ENCODE data around the gene STARD9. TPM values are rescaled to one million over a fixed set of nuclear protein-coding genes. Genes with fewer than 3 reads are reported as not detected.

The STARD9 gene
- total and polyA plus RNA-seq, 10 of the 15 experiments (the other 5 are each of a cell fraction or from before 2014, with no cell fraction given) = 0.58 to 11.5 (median 6.1) TPM

DNA sequence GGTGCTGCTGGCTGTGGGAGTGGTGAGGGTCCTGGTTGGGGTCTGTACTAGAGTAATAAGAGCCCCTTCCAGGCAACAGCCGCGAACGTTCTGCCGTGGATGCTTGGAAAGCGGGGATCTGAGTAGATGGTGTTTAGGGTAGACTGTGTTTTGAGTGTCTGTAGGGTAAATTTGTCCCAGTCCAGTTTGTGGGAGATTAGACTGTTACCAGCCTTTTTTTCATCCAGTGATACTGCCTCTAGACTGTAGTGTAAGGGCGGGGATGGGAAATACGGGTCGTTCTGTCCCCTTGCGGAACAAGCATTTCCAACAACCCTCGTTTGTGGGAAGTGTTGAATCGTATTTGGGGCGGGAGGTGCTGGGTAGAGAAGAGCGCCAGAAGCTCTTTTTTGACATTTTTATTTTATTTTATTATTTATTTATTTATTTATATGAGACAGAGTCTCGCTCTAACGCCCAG lies 26.3 kb upstream of the STARD9 start (continued):
- TF ChIP-seq, protein P1, sequence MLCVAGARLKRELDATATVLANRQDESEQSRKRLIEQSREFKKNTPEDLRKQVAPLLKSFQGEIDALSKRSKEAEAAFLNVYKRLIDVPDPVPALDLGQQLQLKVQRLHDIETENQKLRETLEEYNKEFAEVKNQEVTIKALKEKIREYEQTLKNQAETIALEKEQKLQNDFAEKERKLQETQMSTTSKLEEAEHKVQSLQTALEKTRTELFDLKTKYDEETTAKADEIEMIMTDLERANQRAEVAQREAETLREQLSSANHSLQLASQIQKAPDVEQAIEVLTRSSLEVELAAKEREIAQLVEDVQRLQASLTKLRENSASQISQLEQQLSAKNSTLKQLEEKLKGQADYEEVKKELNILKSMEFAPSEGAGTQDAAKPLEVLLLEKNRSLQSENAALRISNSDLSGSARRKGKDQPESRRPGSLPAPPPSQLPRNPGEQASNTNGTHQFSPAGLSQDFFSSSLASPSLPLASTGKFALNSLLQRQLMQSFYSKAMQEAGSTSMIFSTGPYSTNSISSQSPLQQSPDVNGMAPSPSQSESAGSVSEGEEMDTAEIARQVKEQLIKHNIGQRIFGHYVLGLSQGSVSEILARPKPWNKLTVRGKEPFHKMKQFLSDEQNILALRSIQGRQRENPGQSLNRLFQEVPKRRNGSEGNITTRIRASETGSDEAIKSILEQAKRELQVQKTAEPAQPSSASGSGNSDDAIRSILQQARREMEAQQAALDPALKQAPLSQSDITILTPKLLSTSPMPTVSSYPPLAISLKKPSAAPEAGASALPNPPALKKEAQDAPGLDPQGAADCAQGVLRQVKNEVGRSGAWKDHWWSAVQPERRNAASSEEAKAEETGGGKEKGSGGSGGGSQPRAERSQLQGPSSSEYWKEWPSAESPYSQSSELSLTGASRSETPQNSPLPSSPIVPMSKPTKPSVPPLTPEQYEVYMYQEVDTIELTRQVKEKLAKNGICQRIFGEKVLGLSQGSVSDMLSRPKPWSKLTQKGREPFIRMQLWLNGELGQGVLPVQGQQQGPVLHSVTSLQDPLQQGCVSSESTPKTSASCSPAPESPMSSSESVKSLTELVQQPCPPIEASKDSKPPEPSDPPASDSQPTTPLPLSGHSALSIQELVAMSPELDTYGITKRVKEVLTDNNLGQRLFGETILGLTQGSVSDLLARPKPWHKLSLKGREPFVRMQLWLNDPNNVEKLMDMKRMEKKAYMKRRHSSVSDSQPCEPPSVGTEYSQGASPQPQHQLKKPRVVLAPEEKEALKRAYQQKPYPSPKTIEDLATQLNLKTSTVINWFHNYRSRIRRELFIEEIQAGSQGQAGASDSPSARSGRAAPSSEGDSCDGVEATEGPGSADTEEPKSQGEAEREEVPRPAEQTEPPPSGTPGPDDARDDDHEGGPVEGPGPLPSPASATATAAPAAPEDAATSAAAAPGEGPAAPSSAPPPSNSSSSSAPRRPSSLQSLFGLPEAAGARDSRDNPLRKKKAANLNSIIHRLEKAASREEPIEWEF (IDR thresholded peaks at IDR 0.05; ENCODE audit: insufficient replicate concordance, low read depth, low read length) = no peak
- TF ChIP-seq, protein P2, sequence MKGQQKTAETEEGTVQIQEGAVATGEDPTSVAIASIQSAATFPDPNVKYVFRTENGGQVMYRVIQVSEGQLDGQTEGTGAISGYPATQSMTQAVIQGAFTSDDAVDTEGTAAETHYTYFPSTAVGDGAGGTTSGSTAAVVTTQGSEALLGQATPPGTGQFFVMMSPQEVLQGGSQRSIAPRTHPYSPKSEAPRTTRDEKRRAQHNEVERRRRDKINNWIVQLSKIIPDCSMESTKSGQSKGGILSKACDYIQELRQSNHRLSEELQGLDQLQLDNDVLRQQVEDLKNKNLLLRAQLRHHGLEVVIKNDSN (IDR thresholded peaks at IDR 0.05; ENCODE audit: borderline replicate concordance, extremely low read length, insufficient read depth, low read depth, low read length) = no peak
- TF ChIP-seq JUNB (IDR thresholded peaks at IDR 0.05) (no peak), CBFB (IDR thresholded peaks at IDR 0.05; ENCODE audit: low read depth) (no peak; the same call in 1 of the 2 replicates), RELA (IDR thresholded peaks at IDR 0.05; ENCODE audit: borderline replicate concordance, partially characterized antibody) (no peak), TCF3 (IDR thresholded peaks at IDR 0.05; ENCODE audit: borderline replicate concordance, insufficient read depth, low read depth, low read length) (no peak), DPF2 (IDR thresholded peaks at IDR 0.05) (no peak), POU2F2 (IDR thresholded peaks at IDR 0.05; ENCODE audit: borderline replicate concordance, low read depth, low read length) (no peak), WRNIP1 (IDR thresholded peaks at IDR 0.05; ENCODE audit: borderline replicate concordance, low read depth, low read length) (0 out of 2 replicates have a peak, but pooled peaks have one; percentile 74)
- TF ChIP-seq, protein P3, sequence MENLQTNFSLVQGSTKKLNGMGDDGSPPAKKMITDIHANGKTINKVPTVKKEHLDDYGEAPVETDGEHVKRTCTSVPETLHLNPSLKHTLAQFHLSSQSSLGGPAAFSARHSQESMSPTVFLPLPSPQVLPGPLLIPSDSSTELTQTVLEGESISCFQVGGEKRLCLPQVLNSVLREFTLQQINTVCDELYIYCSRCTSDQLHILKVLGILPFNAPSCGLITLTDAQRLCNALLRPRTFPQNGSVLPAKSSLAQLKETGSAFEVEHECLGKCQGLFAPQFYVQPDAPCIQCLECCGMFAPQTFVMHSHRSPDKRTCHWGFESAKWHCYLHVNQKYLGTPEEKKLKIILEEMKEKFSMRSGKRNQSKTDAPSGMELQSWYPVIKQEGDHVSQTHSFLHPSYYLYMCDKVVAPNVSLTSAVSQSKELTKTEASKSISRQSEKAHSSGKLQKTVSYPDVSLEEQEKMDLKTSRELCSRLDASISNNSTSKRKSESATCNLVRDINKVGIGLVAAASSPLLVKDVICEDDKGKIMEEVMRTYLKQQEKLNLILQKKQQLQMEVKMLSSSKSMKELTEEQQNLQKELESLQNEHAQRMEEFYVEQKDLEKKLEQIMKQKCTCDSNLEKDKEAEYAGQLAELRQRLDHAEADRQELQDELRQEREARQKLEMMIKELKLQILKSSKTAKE (IDR thresholded peaks at IDR 0.05; ENCODE audit: low read depth, poor library complexity, severe bottlenecking) = no peak
- TF ChIP-seq, protein P4, sequence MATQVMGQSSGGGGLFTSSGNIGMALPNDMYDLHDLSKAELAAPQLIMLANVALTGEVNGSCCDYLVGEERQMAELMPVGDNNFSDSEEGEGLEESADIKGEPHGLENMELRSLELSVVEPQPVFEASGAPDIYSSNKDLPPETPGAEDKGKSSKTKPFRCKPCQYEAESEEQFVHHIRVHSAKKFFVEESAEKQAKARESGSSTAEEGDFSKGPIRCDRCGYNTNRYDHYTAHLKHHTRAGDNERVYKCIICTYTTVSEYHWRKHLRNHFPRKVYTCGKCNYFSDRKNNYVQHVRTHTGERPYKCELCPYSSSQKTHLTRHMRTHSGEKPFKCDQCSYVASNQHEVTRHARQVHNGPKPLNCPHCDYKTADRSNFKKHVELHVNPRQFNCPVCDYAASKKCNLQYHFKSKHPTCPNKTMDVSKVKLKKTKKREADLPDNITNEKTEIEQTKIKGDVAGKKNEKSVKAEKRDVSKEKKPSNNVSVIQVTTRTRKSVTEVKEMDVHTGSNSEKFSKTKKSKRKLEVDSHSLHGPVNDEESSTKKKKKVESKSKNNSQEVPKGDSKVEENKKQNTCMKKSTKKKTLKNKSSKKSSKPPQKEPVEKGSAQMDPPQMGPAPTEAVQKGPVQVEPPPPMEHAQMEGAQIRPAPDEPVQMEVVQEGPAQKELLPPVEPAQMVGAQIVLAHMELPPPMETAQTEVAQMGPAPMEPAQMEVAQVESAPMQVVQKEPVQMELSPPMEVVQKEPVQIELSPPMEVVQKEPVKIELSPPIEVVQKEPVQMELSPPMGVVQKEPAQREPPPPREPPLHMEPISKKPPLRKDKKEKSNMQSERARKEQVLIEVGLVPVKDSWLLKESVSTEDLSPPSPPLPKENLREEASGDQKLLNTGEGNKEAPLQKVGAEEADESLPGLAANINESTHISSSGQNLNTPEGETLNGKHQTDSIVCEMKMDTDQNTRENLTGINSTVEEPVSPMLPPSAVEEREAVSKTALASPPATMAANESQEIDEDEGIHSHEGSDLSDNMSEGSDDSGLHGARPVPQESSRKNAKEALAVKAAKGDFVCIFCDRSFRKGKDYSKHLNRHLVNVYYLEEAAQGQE (IDR thresholded peaks at IDR 0.05; ENCODE audit: low read depth, low read length) = no peak
- TF ChIP-seq, protein P5, sequence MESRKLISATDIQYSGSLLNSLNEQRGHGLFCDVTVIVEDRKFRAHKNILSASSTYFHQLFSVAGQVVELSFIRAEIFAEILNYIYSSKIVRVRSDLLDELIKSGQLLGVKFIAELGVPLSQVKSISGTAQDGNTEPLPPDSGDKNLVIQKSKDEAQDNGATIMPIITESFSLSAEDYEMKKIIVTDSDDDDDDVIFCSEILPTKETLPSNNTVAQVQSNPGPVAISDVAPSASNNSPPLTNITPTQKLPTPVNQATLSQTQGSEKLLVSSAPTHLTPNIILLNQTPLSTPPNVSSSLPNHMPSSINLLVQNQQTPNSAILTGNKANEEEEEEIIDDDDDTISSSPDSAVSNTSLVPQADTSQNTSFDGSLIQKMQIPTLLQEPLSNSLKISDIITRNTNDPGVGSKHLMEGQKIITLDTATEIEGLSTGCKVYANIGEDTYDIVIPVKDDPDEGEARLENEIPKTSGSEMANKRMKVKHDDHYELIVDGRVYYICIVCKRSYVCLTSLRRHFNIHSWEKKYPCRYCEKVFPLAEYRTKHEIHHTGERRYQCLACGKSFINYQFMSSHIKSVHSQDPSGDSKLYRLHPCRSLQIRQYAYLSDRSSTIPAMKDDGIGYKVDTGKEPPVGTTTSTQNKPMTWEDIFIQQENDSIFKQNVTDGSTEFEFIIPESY (IDR thresholded peaks at IDR 0.05) = no peak

Measured in GM12878 (cell line).